Ascending aorta (tissue), 2 donors: ENCODE results near the gene TENT4A. TPM values are rescaled to one million over a fixed set of nuclear protein-coding genes. Genes with fewer than 3 reads are reported as not detected.
"Not testable (repeated sequence)": the region's sequence is repeated elsewhere in the genome, so short reads cannot be mapped to it uniquely, and the experiment has no call there.

Experiments used
- DNase-seq, 2 donors: peaks; one replicate each; pipeline ENCODE4 v3.0.0-alpha.2; 2019; ENCODE audit warnings: low spot score in 2 of 2
- H3K27ac ChIP-seq, 2 donors: fragments of 200-600 bp; sonication (generic); one replicate each; pipeline ENCODE4 v1.5.1; 2016 to 2017; ENCODE audit warnings: mild to moderate bottlenecking in 1 of 2
- H3K27me3 ChIP-seq: fragments of 200-600 bp; sonication (generic); one replicate; pipeline ENCODE4 v1.5.1; 2017
- H3K36me3 ChIP-seq, 2 donors: fragments of 200-600 bp; sonication (generic); one replicate each; pipeline ENCODE4 v1.5.1; 2016
- H3K4me1 ChIP-seq, 2 donors: fragments of 200-600 bp; sonication (generic); one replicate each; pipeline ENCODE4 v1.5.1; 2016 to 2017; ENCODE audit warnings: mild to moderate bottlenecking in 1 of 2
- H3K4me3 ChIP-seq, 2 donors: fragments of 200-600 bp; sonication (generic); one replicate each; pipeline ENCODE4 v1.5.1; 2016 to 2017; ENCODE audit warnings: mild to moderate bottlenecking in 1 of 2
- H3K9me3 ChIP-seq, 2 donors: fragments of 200-600 bp; sonication (generic); one replicate each; pipeline ENCODE4 v1.5.1; 2016
- CTCF ChIP-seq, 3 experiments: fragments of 200-600 bp in 2 of 3; fragments of 450-650 bp in 1 of 3; sonication (generic) in 2 of 3; IDR thresholded peaks; one replicate each; pipeline ENCODE4 v1.5.1; 2016 to 2019; ENCODE audit warnings: antibody characterized with exemption in 3 of 3, mild to moderate bottlenecking in 1 of 3, moderate library complexity in 1 of 3
- intact Hi-C: fragments of 100-400 bp; cut with DNase I; formaldehyde crosslinking; loops from one replicate; pipeline ENCODE4 v1.15.1; 2023
- total RNA-seq: library from RNA; depleted of rRNA; stranded (reverse); fragments of >200 nt; gene quantifications from one replicate; pipeline ENCODE4 v1.1.0, GENCODE V29; 2016

Gene TENT4A
- 12.5 TPM for total RNA-seq

DNA sequence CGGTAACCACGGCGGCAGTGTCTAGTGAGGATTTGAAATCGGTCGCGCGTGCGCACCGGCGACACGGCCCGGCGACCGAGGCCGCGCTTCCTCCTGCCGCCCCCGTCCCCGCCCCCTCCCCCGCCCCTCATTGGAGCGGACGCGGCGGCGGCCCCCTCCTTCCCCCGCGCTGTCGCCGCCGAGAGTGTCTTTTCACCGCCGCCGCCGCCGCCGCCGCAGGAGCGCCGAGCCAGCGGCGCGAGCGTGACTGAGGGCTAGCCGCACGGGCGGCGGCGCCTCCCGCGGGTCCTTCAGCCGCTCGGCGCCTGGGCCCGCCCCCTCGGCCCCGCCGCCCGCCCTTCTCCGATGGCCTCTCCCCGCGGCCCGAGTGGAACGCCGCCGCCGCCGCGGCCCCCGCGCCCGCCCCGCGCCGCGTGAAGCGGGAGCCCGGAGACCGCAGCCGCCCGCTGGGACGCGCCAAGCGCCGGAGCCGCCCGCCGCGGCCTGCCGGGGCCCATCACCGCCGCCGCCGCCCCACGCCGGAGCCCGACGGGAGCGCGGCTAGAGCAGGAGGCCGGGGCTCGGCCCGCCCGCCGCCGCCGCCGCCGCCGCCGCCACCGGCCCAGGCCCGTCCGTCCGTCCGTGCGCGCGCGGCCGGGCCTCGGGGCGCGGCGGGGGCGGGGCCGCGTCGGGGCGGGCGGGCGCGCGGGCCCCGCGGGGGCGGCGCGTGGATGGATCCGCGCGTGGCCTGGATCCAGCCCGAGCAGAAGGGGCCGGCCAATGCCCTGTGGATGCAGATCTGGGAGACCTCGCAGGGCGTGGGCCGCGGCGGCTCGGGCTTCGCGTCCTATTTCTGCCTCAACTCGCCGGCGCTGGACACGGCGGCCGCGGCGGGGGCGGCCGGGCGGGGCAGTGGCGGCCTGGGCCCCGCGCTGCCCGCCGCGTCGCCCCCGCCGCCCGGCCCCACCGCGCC lies at the start of gene TENT4A:
TSS of gene TENT4A (plus strand) at position 159 of the 952 bp plus-strand sequence. CDS start at position 711, 552 bp downstream.
- peak in 1 of 2 donors; percentile 81 for DNase-seq

DNA sequence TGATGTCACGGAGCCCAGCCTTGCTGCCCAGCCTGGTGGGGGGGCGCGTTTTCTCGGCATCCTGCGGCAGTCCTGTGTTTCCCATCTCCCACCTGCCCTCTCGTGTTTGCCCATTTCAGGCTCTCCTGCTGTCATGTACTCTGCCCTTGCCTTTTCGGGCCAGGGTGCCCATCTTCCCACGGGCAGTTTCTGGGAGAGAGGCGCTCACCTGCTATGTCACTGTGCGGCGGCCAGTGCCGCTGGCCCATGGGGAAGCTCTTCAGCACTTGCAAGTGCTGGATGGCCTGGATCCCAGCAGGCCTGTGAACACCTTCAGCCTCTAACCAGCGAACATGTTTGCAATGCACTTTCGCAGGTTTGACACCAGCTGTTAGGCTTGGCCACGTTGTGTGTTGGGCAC lies 46.5 kb upstream of the TENT4A start:
- H3K36me3 ChIP-seq = peaks cover 7 to 17% of the 10 kb centered on the region in 2 donors
- intact Hi-C loops = no loop called here
- DNase-seq = no peak
- no peak for TF ChIP-seq CTCF (IDR thresholded peaks at IDR 0.05)
- no peaks in the 10 kb centered on the region for H3K4me1 ChIP-seq
- H3K9me3 ChIP-seq = no peaks in the 10 kb centered on the region
- H3K27me3 ChIP-seq = no peaks in the 10 kb centered on the region
- no peak overlapping the region for H3K4me3 ChIP-seq
- no peak overlapping the region for H3K27ac ChIP-seq

More for the DNA sequence above, at the start of gene TENT4A:
- intact Hi-C loops = loop anchor here (1.0 to 10.0 kb wide), 9 partner anchors 20 to 1291 kb away; partner anchors contain the start of genes ICE1, MED10, NSUN2 and SRD5A1
- H3K36me3 ChIP-seq = peaks cover 0 to 3% of the 10 kb centered on the region in 2 donors
- H3K4me1 ChIP-seq = peaks cover 10 to 37% of the 10 kb centered on the region in 2 donors
- TF ChIP-seq CTCF (IDR thresholded peaks at IDR 0.05) = no peak
- H3K27me3 ChIP-seq = no peaks in the 10 kb centered on the region
- no peaks in the 10 kb centered on the region for H3K9me3 ChIP-seq
- H3K4me3 ChIP-seq = peak within 1 kb of the TSS; percentile 87 to 93
- H3K27ac ChIP-seq = peak within 1 kb of the TSS; percentile 97 to 99

DNA sequence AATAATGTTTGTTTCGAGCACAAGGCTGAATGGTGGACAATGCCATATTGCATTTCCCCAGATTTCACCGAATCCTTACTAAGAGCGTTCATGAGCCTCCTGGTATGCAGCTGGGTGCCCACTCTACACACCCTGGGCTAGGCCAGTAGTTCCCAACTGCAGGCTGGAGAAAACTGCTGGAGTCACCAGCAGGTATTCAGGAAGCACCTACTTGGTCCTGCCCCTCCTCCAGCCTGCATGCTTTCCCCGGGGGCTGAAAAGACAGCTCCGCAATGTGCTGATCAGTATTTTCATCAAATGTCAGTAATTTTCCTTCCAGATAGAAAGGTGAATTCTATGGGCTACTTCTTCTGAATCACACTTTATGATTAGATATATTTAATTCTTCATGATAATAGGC lies 45.6 kb upstream of the TENT4A start:
- Histone ChIP-seq H3K9me3 (no peaks in the 10 kb centered on the region), H3K4me1 (no peaks in the 10 kb centered on the region), H3K27ac (no peak overlapping the region), H3K36me3 (peaks cover 7 to 17% of the 10 kb centered on the region in 2 donors), H3K4me3 (no peak overlapping the region), H3K27me3 (no peaks in the 10 kb centered on the region)
- no peak for DNase-seq
- no peak for TF ChIP-seq CTCF (IDR thresholded peaks at IDR 0.05)
- intact Hi-C loops = no loop called here

GRCh38 chr5:6668717-6669116 lies 44.5 kb upstream of the TENT4A start:
- intact Hi-C loops, H3K9me3 ChIP-seq, H3K27ac ChIP-seq, H3K4me1 ChIP-seq, H3K4me3 ChIP-seq, H3K27me3 ChIP-seq, DNase-seq: not testable (repeated sequence)
- H3K36me3 ChIP-seq = peaks cover 7 to 12% of the 10 kb centered on the region in 2 donors

- no peaks in the 10 kb centered on the region for H3K4me1 ChIP-seq
- no peak for DNase-seq
- H3K36me3 ChIP-seq = peaks cover 5% of the 10 kb centered on the region in 2 donors
- H3K4me3 ChIP-seq = no peak overlapping the region
- intact Hi-C loops = no loop called here
- H3K27ac ChIP-seq = no peak overlapping the region
- no peaks in the 10 kb centered on the region for H3K9me3 ChIP-seq
- TF ChIP-seq CTCF (IDR thresholded peaks at IDR 0.05) = no peak
- no peaks in the 10 kb centered on the region for H3K27me3 ChIP-seq
These were observed 40.2 kb upstream of the TENT4A start for GRCh38 chr5:6673031-6673430.

GRCh38 chr5:6673963-6674362 lies 39.3 kb upstream of the TENT4A start:
- Histone ChIP-seq H3K4me1 (no peaks in the 10 kb centered on the region), H3K36me3 (peaks cover 5% of the 10 kb centered on the region in 2 donors), H3K4me3 (no peak overlapping the region), H3K27ac (no peak overlapping the region), H3K27me3 (no peaks in the 10 kb centered on the region), H3K9me3 (no peaks in the 10 kb centered on the region)
- TF ChIP-seq CTCF (IDR thresholded peaks at IDR 0.05) = no peak
- intact Hi-C loops = no loop called here
- no peak for DNase-seq
